HFFc6 (cell line): ENCODE results near the gene MBOAT2. TPM values are rescaled to one million over a fixed set of nuclear protein-coding genes. Genes with fewer than 3 reads are reported as not detected.

ENCODE experiments used
- DNase-seq: peaks from one replicate; pipeline ENCODE4 v3.0.0-alpha.2; 2018
- H3K27ac Mint-ChIP-seq: 2 replicates; pipeline ENCODE4 v1.8.0; 2020; ENCODE audit warnings: mild to moderate bottlenecking, mixed read lengths
- H3K27me3 Mint-ChIP-seq: 2 replicates; pipeline ENCODE4 v1.8.0; 2021; ENCODE audit warnings: mild to moderate bottlenecking, moderate library complexity, mixed read lengths; ENCODE audit not compliant: insufficient read depth
- H3K36me3 Mint-ChIP-seq: 2 replicates; pipeline ENCODE4 v1.8.0; 2021; ENCODE audit warnings: low read depth, mixed read lengths
- H3K4me1 Mint-ChIP-seq: 2 replicates; pipeline ENCODE4 v1.8.0; 2020; ENCODE audit warnings: low read depth, mixed read lengths
- H3K4me3 Mint-ChIP-seq: 2 replicates; pipeline ENCODE4 v1.8.0; 2020; ENCODE audit warnings: mild to moderate bottlenecking, moderate library complexity, mixed read lengths
- H3K9me3 Mint-ChIP-seq: 2 replicates; pipeline ENCODE4 v1.8.0; 2020; ENCODE audit warnings: mild to moderate bottlenecking, mixed read lengths
- CTCF ChIP-seq: fragments of 200-600 bp; sonication (generic); IDR thresholded peaks from 2 replicates; pipeline ENCODE4 v1.5.0; 2021; ENCODE audit warnings: antibody characterized with exemption, mild to moderate bottlenecking
- total RNA-seq, 6 experiments: library from RNA; stranded (reverse); fragmentation: NEBNext Ultra II Directional; extraction: Animal tissue kit (Norgen Biotek cat#: 25700); gene quantifications; 2 replicates in 1 of 6; 3 replicates in 5 of 6; pipeline ENCODE4 v1.2.3, GENCODE V29; 2021

MBOAT2 gene
- total RNA-seq, 6 experiments from 2014 or later: 49.8 to 66.2 (median 55.7) TPM

GRCh38 chr2:8841932-8842331 lies 161.6 kb downstream of the MBOAT2 start:
- Mint-ChIP-seq H3K4me3 (no peak overlapping the region), H3K9me3 (no peaks in the 10 kb centered on the region), H3K4me1 (peaks cover 7% of the 10 kb centered on the region), H3K36me3 (no peaks in the 10 kb centered on the region), H3K27ac (no peak overlapping the region), H3K27me3 (peaks cover 10% of the 10 kb centered on the region)
- no peak for DNase-seq
- no peak for TF ChIP-seq CTCF

GRCh38 chr2:8840475-8841091 lies 162.9 kb downstream of the MBOAT2 start:
- no peaks in the 10 kb centered on the region for H3K36me3 Mint-ChIP-seq
- TF ChIP-seq CTCF: no peak
- no peaks in the 10 kb centered on the region for H3K9me3 Mint-ChIP-seq
- peaks cover 10% of the 10 kb centered on the region for H3K27me3 Mint-ChIP-seq
- H3K27ac Mint-ChIP-seq: no peak overlapping the region
- H3K4me3 Mint-ChIP-seq: no peak overlapping the region
- H3K4me1 Mint-ChIP-seq: peaks cover 17% of the 10 kb centered on the region
- DNase-seq: no peak

GRCh38 chr2:8839189-8839965 lies 164.1 kb downstream of the MBOAT2 start:
- H3K27ac Mint-ChIP-seq: no peak overlapping the region
- no peak for DNase-seq
- H3K9me3 Mint-ChIP-seq: no peaks in the 10 kb centered on the region
- no peaks in the 10 kb centered on the region for H3K36me3 Mint-ChIP-seq
- TF ChIP-seq CTCF: no peak
- peaks cover 10% of the 10 kb centered on the region for H3K27me3 Mint-ChIP-seq
- peaks cover 22% of the 10 kb centered on the region for H3K4me1 Mint-ChIP-seq
- H3K4me3 Mint-ChIP-seq: no peak overlapping the region

- Mint-ChIP-seq H3K4me3 (peak overlapping the region; percentile 96; the same call in 1 of the 2 replicates), H3K4me1 (peaks cover 29% of the 10 kb centered on the region), H3K9me3 (no peaks in the 10 kb centered on the region), H3K27ac (no peak overlapping the region), H3K36me3 (no peaks in the 10 kb centered on the region), H3K27me3 (peaks cover 10% of the 10 kb centered on the region)
- no peak for TF ChIP-seq CTCF
- DNase-seq: no peak
Observed at GRCh38 chr2:8837795-8838140, 165.7 kb downstream of the MBOAT2 start.

GRCh38 chr2:8836971-8837794 lies 166.3 kb downstream of the MBOAT2 start, which contains the start of gene KIDINS220:
Gene KIDINS220 (minus strand): TSS chr2:8837613. CDS start chr2:8827093, 10,520 bp downstream.
- DNase-seq: peak; percentile 64
- no peaks in the 10 kb centered on the region for H3K9me3 Mint-ChIP-seq
- H3K4me3 Mint-ChIP-seq: peak within 1 kb of the TSS; percentile 96
- H3K4me1 Mint-ChIP-seq: peaks cover 29% of the 10 kb centered on the region
- H3K27ac Mint-ChIP-seq: peak within 1 kb of the TSS; percentile 89
- no peaks in the 10 kb centered on the region for H3K36me3 Mint-ChIP-seq
- no peak for TF ChIP-seq CTCF
- H3K27me3 Mint-ChIP-seq: peaks cover 9% of the 10 kb centered on the region
